OCI-LY1 (cell line): ENCODE results near the gene THBS4.
"Not testable (repeated sequence)": the region's sequence is repeated elsewhere in the genome, so short reads cannot be mapped to it uniquely, and the experiment has no call there.

Experiments used
- H2AFZ ChIP-seq: fragments of 200-600 bp; sonication (generic), shearing (Covaris generic); 2 replicates; pipeline ENCODE4 v1.6.0; 2014; ENCODE audit warnings: antibody characterized with exemption, mild to moderate bottlenecking, low read length
- H3F3A ChIP-seq: fragments of 200-600 bp; sonication (generic), shearing (Covaris generic); 2 replicates; pipeline ENCODE4 v1.6.0; 2014; ENCODE audit warnings: mild to moderate bottlenecking, antibody characterized with exemption, low read length, moderate library complexity; ENCODE audit not compliant: insufficient read depth
- H3K27ac ChIP-seq: fragments of 200-600 bp; sonication (generic); 2 replicates; pipeline ENCODE4 v1.5.1; 2014; ENCODE audit warnings: low read length, mixed run types, mild to moderate bottlenecking, low read depth; ENCODE audit not compliant: poor library complexity, severe bottlenecking
- H3K27me3 ChIP-seq: fragments of 200-600 bp; sonication (generic); 2 replicates; pipeline ENCODE4 v1.6.0; 2014; ENCODE audit warnings: antibody characterized with exemption, mild to moderate bottlenecking, low read length, moderate library complexity; ENCODE audit not compliant: insufficient read depth
- H3K36me3 ChIP-seq: fragments of 200-600 bp; sonication (generic); 2 replicates; pipeline ENCODE4 v1.6.1; 2014; ENCODE audit warnings: mild to moderate bottlenecking, antibody characterized with exemption, low read length, moderate library complexity, mixed read lengths; ENCODE audit not compliant: insufficient read depth
- H3K4me1 ChIP-seq: fragments of 200-600 bp; sonication (generic); 2 replicates; pipeline ENCODE4 v1.5.1; 2014; ENCODE audit warnings: mild to moderate bottlenecking, low read length, moderate library complexity; ENCODE audit not compliant: insufficient read depth, severe bottlenecking
- H3K4me2 ChIP-seq: fragments of 200-600 bp; sonication (generic), shearing (Covaris generic); 2 replicates; pipeline ENCODE4 v1.6.1; 2014; ENCODE audit warnings: low read length
- H3K4me3 ChIP-seq: fragments of 200-600 bp; sonication (generic); 2 replicates; pipeline ENCODE4 v1.5.1; 2014; ENCODE audit warnings: low read length, low read depth, mild to moderate bottlenecking, mixed read lengths; ENCODE audit not compliant: poor library complexity, severe bottlenecking
- H3K79me2 ChIP-seq: fragments of 200-600 bp; shearing (Covaris generic); 2 replicates; pipeline ENCODE4 v1.6.1; 2016; ENCODE audit warnings: mixed run types, low read length, mixed read lengths; ENCODE audit not compliant: insufficient read depth
- H3K9ac ChIP-seq: fragments of 200-600 bp; sonication (generic), shearing (Covaris generic); 2 replicates; pipeline ENCODE4 v1.6.1; 2014; ENCODE audit warnings: mild to moderate bottlenecking, low read length, mixed read lengths
- H3K9me2 ChIP-seq: fragments of 200-600 bp; sonication (generic), shearing (Covaris generic); 2 replicates; pipeline ENCODE4 v1.6.1; 2014; ENCODE audit warnings: low read depth, mild to moderate bottlenecking, low read length, mixed read lengths
- H3K9me3 ChIP-seq: fragments of 200-600 bp; shearing (Covaris generic); 2 replicates; pipeline ENCODE4 v1.6.1; 2014; ENCODE audit warnings: low read length, mixed read lengths
- H4K20me1 ChIP-seq: fragments of 200-600 bp; sonication (generic), shearing (Covaris generic); 2 replicates; pipeline ENCODE4 v1.6.0; 2016; ENCODE audit warnings: mild to moderate bottlenecking, low read length; ENCODE audit not compliant: insufficient read depth
- CTCF ChIP-seq: fragments of 200-600 bp; sonication (generic), shearing (Covaris generic); IDR thresholded peaks from 2 replicates; pipeline ENCODE4 v1.5.1; 2017; ENCODE audit warnings: mild to moderate bottlenecking, antibody characterized with exemption, low read length, moderate library complexity, mixed read lengths
- EZH2 ChIP-seq: fragments of 200-600 bp; sonication (generic), shearing (Covaris generic); IDR thresholded peaks from 2 replicates; pipeline ENCODE4 v1.8.0; 2017; ENCODE audit warnings: borderline replicate concordance, mixed run types, mild to moderate bottlenecking, antibody characterized with exemption, low read length, moderate library complexity, mixed read lengths

The THBS4 gene

GRCh38 chr5:80105698-80106439 is 70.7 kb downstream of the THBS4 start:
- Histone ChIP-seq H3K4me1 (peaks cover 27% of the 10 kb centered on the region), H3K9ac (no peak overlapping the region), H3K36me3 (no peaks in the 10 kb centered on the region; the same call in 1 of the 2 replicates), H3K27ac (no peak overlapping the region), H4K20me1 (no peaks in the 10 kb centered on the region), H3F3A (no peaks in the 10 kb centered on the region), H3K9me2 (no peaks in the 10 kb centered on the region), H3K4me2 (no peak overlapping the region), H3K79me2 (no peaks in the 10 kb centered on the region), H2AFZ (no peak overlapping the region), H3K27me3 (no peaks in the 10 kb centered on the region), H3K9me3 (no peaks in the 10 kb centered on the region; the same call in 1 of the 2 replicates), H3K4me3 (no peak overlapping the region)
- TF ChIP-seq EZH2, result no peak
- TF ChIP-seq CTCF, result no peak

GRCh38 chr5:80106916-80107315 is 71.8 kb downstream of the THBS4 start:
- no peaks in the 10 kb centered on the region; the same call in 1 of the 2 replicates for H3K36me3 ChIP-seq
- no peak overlapping the region for H3K9ac ChIP-seq
- no peak overlapping the region for H2AFZ ChIP-seq
- no peak overlapping the region for H3K27ac ChIP-seq
- no peaks in the 10 kb centered on the region for H3K9me2 ChIP-seq
- H4K20me1 ChIP-seq, result no peaks in the 10 kb centered on the region
- no peaks in the 10 kb centered on the region; the same call in 1 of the 2 replicates for H3K9me3 ChIP-seq
- TF ChIP-seq EZH2 (no peak), CTCF (no peak)
- H3K4me3 ChIP-seq, result no peak overlapping the region
- no peaks in the 10 kb centered on the region for H3K79me2 ChIP-seq
- peaks cover 35% of the 10 kb centered on the region for H3K4me1 ChIP-seq
- no peaks in the 10 kb centered on the region for H3K27me3 ChIP-seq
- H3F3A ChIP-seq, result no peaks in the 10 kb centered on the region
- no peak overlapping the region for H3K4me2 ChIP-seq

GRCh38 chr5:80109646-80110478 is 74.7 kb downstream of the THBS4 start:
- H3K4me2 ChIP-seq, result peak overlapping the region; percentile 45; the same call in 1 of the 2 replicates
- TF ChIP-seq CTCF (no peak), EZH2 (no peak)

GRCh38 chr5:80111376-80111990 is 76.3 kb downstream of the THBS4 start:
- not testable (repeated sequence) for H3K9ac ChIP-seq, H3K79me2 ChIP-seq, H3K9me3 ChIP-seq, H3K9me2 ChIP-seq, H3K4me2 ChIP-seq, H3F3A ChIP-seq, H2AFZ ChIP-seq, H3K27me3 ChIP-seq, H3K27ac ChIP-seq, H3K4me3 ChIP-seq, H4K20me1 ChIP-seq
- Histone ChIP-seq H3K4me1 (peaks cover 22% of the 10 kb centered on the region), H3K36me3 (peaks cover 16% of the 10 kb centered on the region; the same call in 1 of the 2 replicates)

More at GRCh38 chr5:80109646-80110478, 74.7 kb downstream of the THBS4 start:
- H3K4me3 ChIP-seq, result no peak overlapping the region
- no peaks in the 10 kb centered on the region for H3F3A ChIP-seq
- peak overlapping the region; percentile 71 for H3K27ac ChIP-seq
- no peak overlapping the region for H2AFZ ChIP-seq
- peaks cover 5% of the 10 kb centered on the region; the same call in 1 of the 2 replicates for H3K9me3 ChIP-seq
- no peaks in the 10 kb centered on the region for H3K9me2 ChIP-seq
- no peaks in the 10 kb centered on the region for H4K20me1 ChIP-seq
- H3K79me2 ChIP-seq, result no peaks in the 10 kb centered on the region
- H3K9ac ChIP-seq, result no peak overlapping the region; the same call in 1 of the 2 replicates
- no peaks in the 10 kb centered on the region for H3K27me3 ChIP-seq
- H3K4me1 ChIP-seq, result peaks cover 26% of the 10 kb centered on the region
- H3K36me3 ChIP-seq, result peaks cover 14% of the 10 kb centered on the region; the same call in 1 of the 2 replicates
